B cell (primary cell): Measurements from ENCODE around the gene RIPK3. TPM values are rescaled to one million over a fixed set of nuclear protein-coding genes. Genes with fewer than 3 reads are reported as not detected.

ENCODE experiments used
- ATAC-seq: fragments of 200-7000 bp; cut with Tn5 transposase; one replicate; pipeline ENCODE4 v1.10.0; 2021; ENCODE audit warnings: low read depth, mild to moderate bottlenecking, moderate number of reproducible peaks, moderate library complexity
- CTCF ChIA-PET: fragments of 350-600 bp; sonication (Branson Sonifier 250); formaldehyde crosslinking; loops from one replicate; lab custom pipeline; 2021; ENCODE audit warnings: antibody characterized with exemption, inconsistent platforms; lab: Charles Lee
- POLR2A ChIA-PET: fragments of 350-600 bp; sonication (Branson Sonifier 250); formaldehyde crosslinking; loops from one replicate; lab custom pipeline; 2021; ENCODE audit warnings: antibody characterized with exemption; lab: Charles Lee
- DNase-seq: peaks from one replicate; pipeline ENCODE4 v3.0.0; 2013
- H2AFZ ChIP-seq: 2 replicates; pipeline ENCODE4 v1.6.1; 2012; ENCODE audit warnings: mild to moderate bottlenecking, low read depth, low read length; ENCODE audit not compliant: insufficient read depth, poor library complexity, severe bottlenecking
- H3K27ac ChIP-seq, 2 donors: 1 replicate in 1 of 2; 2 replicates in 1 of 2; pipeline ENCODE4 v1.5.1; 2012 to 2013; ENCODE audit warnings: low read length in 2 of 2, mild to moderate bottlenecking in 2 of 2, moderate library complexity in 1 of 2
- H3K27me3 ChIP-seq, 4 experiments: fragments of 200-600 bp in 1 of 4; sonication (generic) in 1 of 4; replicated peaks in 1 of 4; 1 replicate in 2 of 4; 2 replicates in 2 of 4; pipeline versions ENCODE4 v1.6.1 to v1.7.0; 2013 to 2016; ENCODE audit warnings: low read length in 3 of 4, mild to moderate bottlenecking in 2 of 4, mixed read lengths in 1 of 4, moderate library complexity in 1 of 4; ENCODE audit not compliant: insufficient read depth in 4 of 4, control insufficient read depth in 3 of 4; ENCODE audit errors: control extremely low read depth in 1 of 4
- H3K36me3 ChIP-seq, 2 experiments: replicated peaks in 1 of 2; 1 replicate in 1 of 2; 2 replicates in 1 of 2; pipeline versions ENCODE4 v1.6.1 to v1.7.1; 2013; ENCODE audit warnings: low read length in 1 of 2; ENCODE audit not compliant: insufficient read depth in 2 of 2, control insufficient read depth in 1 of 2; ENCODE audit errors: control extremely low read depth in 1 of 2, extremely low read depth in 1 of 2
- H3K4me1 ChIP-seq, 2 donors: fragments of 200-600 bp in 1 of 2; sonication (generic) in 1 of 2; 1 replicate in 1 of 2; 2 replicates in 1 of 2; pipeline versions ENCODE4 v1.5.1 to v1.6.1; 2013 to 2017; ENCODE audit warnings: low read length in 2 of 2; ENCODE audit not compliant: control insufficient read depth in 2 of 2, insufficient read depth in 2 of 2
- H3K4me2 ChIP-seq: replicated peaks from 2 replicates; pipeline ENCODE3; 2012; ENCODE audit warnings: mild to moderate bottlenecking, low read depth, low read length; ENCODE audit not compliant: poor library complexity, severe bottlenecking
- H3K4me3 ChIP-seq, 5 experiments: fragments of 200-600 bp in 1 of 5; sonication (generic) in 1 of 5; 1 replicate in 3 of 5; 2 replicates in 2 of 5; pipeline versions ENCODE4 v1.5.1 to v1.7.0; 2011 to 2016; ENCODE audit warnings: low read length in 4 of 5, mild to moderate bottlenecking in 4 of 5, low read depth in 2 of 5, control low read depth in 1 of 5, moderate library complexity in 1 of 5; ENCODE audit not compliant: insufficient read depth in 1 of 5; ENCODE audit errors: control extremely low read depth in 1 of 5, extremely low read depth in 1 of 5
- H3K79me2 ChIP-seq: fragments of 200-600 bp; sonication (generic); one replicate; pipeline ENCODE4 v1.6.0; 2016; ENCODE audit warnings: low read length; ENCODE audit not compliant: control insufficient read depth, insufficient read depth
- H3K9ac ChIP-seq: fragments of 200-600 bp; sonication (generic); 2 replicates; pipeline ENCODE4 v1.6.1; 2017; ENCODE audit warnings: mild to moderate bottlenecking, low read length, moderate library complexity
- H3K9me3 ChIP-seq, 3 donors: one replicate each; pipeline versions ENCODE4 v1.6.1 to v1.7.1; 2013; ENCODE audit warnings: low read length in 2 of 3; ENCODE audit not compliant: control insufficient read depth in 2 of 3, insufficient read depth in 1 of 3; ENCODE audit errors: control extremely low read depth in 1 of 3
- H4K20me1 ChIP-seq: 2 replicates; pipeline ENCODE4 v1.6.0; 2012; ENCODE audit warnings: mild to moderate bottlenecking, low read length; ENCODE audit not compliant: insufficient read depth, control insufficient read depth, poor library complexity, severe bottlenecking
- H3K27ac Mint-ChIP-seq: one replicate; pipeline ENCODE4 v1.8.0; 2021; ENCODE audit warnings: mixed read lengths
- H3K27me3 Mint-ChIP-seq: one replicate; pipeline ENCODE4 v1.8.0; 2021; ENCODE audit warnings: mixed read lengths
- H3K4me1 Mint-ChIP-seq: one replicate; pipeline ENCODE4 v1.8.0; 2021; ENCODE audit warnings: mixed read lengths
- H3K4me3 Mint-ChIP-seq: one replicate; pipeline ENCODE4 v1.8.0; 2021; ENCODE audit warnings: mixed read lengths
- H3K9me3 Mint-ChIP-seq: one replicate; pipeline ENCODE4 v1.8.0; 2022; ENCODE audit warnings: mixed read lengths; ENCODE audit not compliant: insufficient read depth
- CTCF ChIP-seq: fragments of 200-600 bp; IDR thresholded peaks from one replicate; pipeline ENCODE4 v1.8.0; 2022; ENCODE audit warnings: antibody characterized with exemption, mild to moderate bottlenecking
- EZH2 ChIP-seq: IDR thresholded peaks from 2 replicates; pipeline ENCODE4 v1.6.1; 2012; ENCODE audit warnings: borderline replicate concordance, low read depth, mild to moderate bottlenecking, moderate library complexity, low read length; ENCODE audit not compliant: insufficient read depth, poor library complexity, severe bottlenecking
- WGBS: methylation state at CpG from one replicate; pipeline ENCODE4 v1.1.5; 2013; ENCODE audit warnings: missing lambda C conversion rate; ENCODE audit not compliant: insufficient coverage; 5-methylcytosine and 5-hydroxymethylcytosine counted together
- intact Hi-C: fragments of 100-400 bp; cut with micrococcal nuclease; formaldehyde crosslinking; loops from one replicate; pipeline ENCODE4 v1.10.0; 2022
- polyA plus RNA-seq: library from polyadenylated mRNA; depleted of rRNA; stranded (reverse); fragments of >200 nt; gene quantifications from 2 replicates; pipeline ENCODE4 v1.2.3, GENCODE V29; 2012
- total RNA-seq, 2 donors: library from RNA; stranded (reverse); fragments of 120-200 nt in 1 of 2; gene quantifications; 1 replicate in 1 of 2; 2 replicates in 1 of 2; pipeline versions ENCODE4 v1.2.3 to v1.2.4, GENCODE V29; 2013 to 2022

The RIPK3 gene
- total and polyA plus RNA-seq, 2 donors (not counting 1 experiment from before 2014, with no cell fraction given), result 65.5 to 77.6 TPM

- Histone ChIP-seq H3K9me3 (no peaks in the 10 kb centered on the region), H3K9ac (no peak overlapping the region), H3K79me2 (no peaks in the 10 kb centered on the region), H3K27me3 (peaks cover 0 to 37% (median 13%) of the 10 kb centered on the region in 4 experiments), H3K27ac (no peak overlapping the region), H4K20me1 (no peaks in the 10 kb centered on the region), H2AFZ (no peak overlapping the region), H3K4me3 (no peak overlapping the region), H3K4me1 (no peaks in the 10 kb centered on the region), H3K4me2 (no peak overlapping the region), H3K36me3 (no peaks in the 10 kb centered on the region)
- POLR2A ChIA-PET, result no interaction called here
- 88% methylated on average over 2 of the region's 5 CpGs for WGBS
- intact Hi-C loops, result no loop called here
- ATAC-seq (no peak), DNase-seq (no peak)
- H3K27ac Mint-ChIP-seq, result no peak overlapping the region
- H3K4me1 Mint-ChIP-seq, result no peaks in the 10 kb centered on the region
- no peak overlapping the region for H3K4me3 Mint-ChIP-seq
- TF ChIP-seq CTCF, result no peak
- no peak for TF ChIP-seq EZH2
- no peaks in the 10 kb centered on the region for H3K9me3 Mint-ChIP-seq
- CTCF ChIA-PET, result interaction anchor here (0.6 to 1.2 kb wide), 2 partner anchors 10 to 16 kb away, joined by 3 to 4 read pairs; partner anchors contain the start of gene RIPK3
- peaks cover 60% of the 10 kb centered on the region for H3K27me3 Mint-ChIP-seq
Observed at GRCh38 chr14:24349742-24350141, 10.0 kb upstream of the RIPK3 start.

GRCh38 chr14:24348186-24348585 is 8.4 kb upstream of the RIPK3 start:
- Histone ChIP-seq H3K27ac (no peak overlapping the region), H3K36me3 (no peaks in the 10 kb centered on the region), H2AFZ (no peak overlapping the region), H3K79me2 (no peaks in the 10 kb centered on the region), H3K4me1 (no peaks in the 10 kb centered on the region), H3K9ac (no peak overlapping the region), H3K4me3 (no peak overlapping the region), H3K9me3 (no peaks in the 10 kb centered on the region), H3K27me3 (peaks cover 0 to 35% (median 12%) of the 10 kb centered on the region in 4 experiments), H4K20me1 (no peaks in the 10 kb centered on the region), H3K4me2 (no peak overlapping the region)
- CTCF ChIA-PET, result interaction anchor here (0.6 to 5.7 kb wide), 5 partner anchors 11 to 1228 kb away, joined by 3 to 55 read pairs (median 3); partner anchors contain the start of gene ADCY4
- Mint-ChIP-seq H3K27ac (no peak overlapping the region), H3K4me1 (no peaks in the 10 kb centered on the region), H3K4me3 (no peak overlapping the region), H3K9me3 (no peaks in the 10 kb centered on the region), H3K27me3 (peaks cover 51% of the 10 kb centered on the region)
- no peak for TF ChIP-seq CTCF
- TF ChIP-seq EZH2, result no peak
- DNase-seq (no peak), ATAC-seq (no peak)
- intact Hi-C loops, result no loop called here
- WGBS, result 92% methylated on average over 2 of the region's 2 CpGs
- POLR2A ChIA-PET, result no interaction called here
